Lower leg skin (tissue), 3 donors: Measurements from ENCODE around the gene NOX3.

Experiments used
- POLR2A ChIP-seq, 2 donors: fragments of 450-650 bp; IDR thresholded peaks; one replicate each; pipeline ENCODE4 v1.6.1; 2016 to 2017; ENCODE audit warnings: antibody characterized with exemption in 2 of 2, mild to moderate bottlenecking in 1 of 2, moderate library complexity in 1 of 2
- TF ChIP-seq, protein P1 (sequence below), 3 donors: fragments of 450-650 bp; IDR thresholded peaks; one replicate each; pipeline ENCODE4 v1.5.1; 2016; ENCODE audit warnings: antibody characterized with exemption in 3 of 3, mild to moderate bottlenecking in 3 of 3, moderate library complexity in 2 of 3

DNA sequence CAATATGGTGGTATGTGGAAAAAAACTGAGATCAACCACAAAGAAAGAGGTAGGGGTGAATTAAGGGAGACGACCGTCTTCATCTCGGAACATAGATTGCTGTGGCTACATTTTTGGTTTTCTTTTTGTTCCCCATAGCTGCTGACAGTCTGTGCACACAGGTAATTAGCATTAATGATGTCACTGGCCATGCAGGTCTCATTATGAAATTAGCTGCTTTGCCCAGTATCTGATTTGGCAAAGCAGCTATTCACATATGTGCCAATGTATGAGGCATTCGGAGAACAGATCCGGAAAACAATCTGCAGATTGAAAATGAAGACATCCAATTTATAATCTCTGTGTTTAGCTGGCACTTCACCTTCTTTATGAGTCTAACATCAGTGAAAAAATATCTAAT lies 13.1 kb downstream of the NOX3 start:
- TF ChIP-seq, protein P1, sequence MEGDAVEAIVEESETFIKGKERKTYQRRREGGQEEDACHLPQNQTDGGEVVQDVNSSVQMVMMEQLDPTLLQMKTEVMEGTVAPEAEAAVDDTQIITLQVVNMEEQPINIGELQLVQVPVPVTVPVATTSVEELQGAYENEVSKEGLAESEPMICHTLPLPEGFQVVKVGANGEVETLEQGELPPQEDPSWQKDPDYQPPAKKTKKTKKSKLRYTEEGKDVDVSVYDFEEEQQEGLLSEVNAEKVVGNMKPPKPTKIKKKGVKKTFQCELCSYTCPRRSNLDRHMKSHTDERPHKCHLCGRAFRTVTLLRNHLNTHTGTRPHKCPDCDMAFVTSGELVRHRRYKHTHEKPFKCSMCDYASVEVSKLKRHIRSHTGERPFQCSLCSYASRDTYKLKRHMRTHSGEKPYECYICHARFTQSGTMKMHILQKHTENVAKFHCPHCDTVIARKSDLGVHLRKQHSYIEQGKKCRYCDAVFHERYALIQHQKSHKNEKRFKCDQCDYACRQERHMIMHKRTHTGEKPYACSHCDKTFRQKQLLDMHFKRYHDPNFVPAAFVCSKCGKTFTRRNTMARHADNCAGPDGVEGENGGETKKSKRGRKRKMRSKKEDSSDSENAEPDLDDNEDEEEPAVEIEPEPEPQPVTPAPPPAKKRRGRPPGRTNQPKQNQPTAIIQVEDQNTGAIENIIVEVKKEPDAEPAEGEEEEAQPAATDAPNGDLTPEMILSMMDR (IDR thresholded peaks at IDR 0.05): no peak
- no peak for TF ChIP-seq POLR2A (IDR thresholded peaks at IDR 0.05)
